GM21528 (cell line): Measurements from ENCODE around the gene DYNLT1.
"Not testable (repeated sequence)": the region's sequence is repeated elsewhere in the genome, so short reads cannot be mapped to it uniquely, and the experiment has no call there.

ENCODE experiments used
- ATAC-seq: cut with Tn5 transposase; IDR thresholded peaks from one replicate; pipeline ENCODE4 v1.9.1; 2021; ENCODE audit warnings: mild to moderate bottlenecking, moderate library complexity; ENCODE audit not compliant: unreplicated experiment, low FRiP score

The DYNLT1 gene

GRCh38 chr6:158665332-158665731, 20.8 kb upstream of the DYNLT1 start:
- no peak for ATAC-seq

GRCh38 chr6:158663625-158664165, 19.2 kb upstream of the DYNLT1 start:
- ATAC-seq, result no peak

GRCh38 chr6:158662954-158663624, 18.5 kb upstream of the DYNLT1 start:
- ATAC-seq, result no peak

GRCh38 chr6:158662607-158662953, 18.0 kb upstream of the DYNLT1 start:
- no peak for ATAC-seq

GRCh38 chr6:158661156-158661685, 16.7 kb upstream of the DYNLT1 start:
- ATAC-seq, result no peak

GRCh38 chr6:158660333-158660754, 15.8 kb upstream of the DYNLT1 start:
- no peak for ATAC-seq

- not testable (repeated sequence) for ATAC-seq
Measured at GRCh38 chr6:158656986-158657385, 12.4 kb upstream of the DYNLT1 start.

GRCh38 chr6:158655569-158656450, 11.3 kb upstream of the DYNLT1 start:
- ATAC-seq, result no peak

GRCh38 chr6:158654960-158655489, 10.5 kb upstream of the DYNLT1 start:
- ATAC-seq, result no peak

GRCh38 chr6:158654498-158654897, 10.0 kb upstream of the DYNLT1 start:
- ATAC-seq, result no peak

- peak; percentile 50 for ATAC-seq
Measured at GRCh38 chr6:158653577-158654354, 9.2 kb upstream of the DYNLT1 start.

GRCh38 chr6:158651981-158652737, 7.6 kb upstream of the DYNLT1 start:
- ATAC-seq, result not testable (repeated sequence)

GRCh38 chr6:158649289-158650143, 5.0 kb upstream of the DYNLT1 start, which contains the start of gene SYTL3:
TSS of gene SYTL3 (plus strand) at chr6:158650054. CDS start at chr6:158663269, 13,215 bp downstream.
- peak; percentile 56 for ATAC-seq

GRCh38 chr6:158648682-158649131, 4.2 kb upstream of the DYNLT1 start:
- no peak for ATAC-seq

- no peak for ATAC-seq
Measured at GRCh38 chr6:158647501-158647900, 3.0 kb upstream of the DYNLT1 start.

- ATAC-seq, result no peak
Measured at GRCh38 chr6:158646023-158646910, 1.7 kb upstream of the DYNLT1 start.
